GM21717 (cell line): ENCODE results near the gene DDR2.

Experiments
- ATAC-seq: cut with Tn5 transposase; IDR thresholded peaks from one replicate; pipeline ENCODE4 v1.9.1; 2021; ENCODE audit warnings: mild to moderate bottlenecking, moderate library complexity; ENCODE audit not compliant: unreplicated experiment

DDR2 gene

DNA sequence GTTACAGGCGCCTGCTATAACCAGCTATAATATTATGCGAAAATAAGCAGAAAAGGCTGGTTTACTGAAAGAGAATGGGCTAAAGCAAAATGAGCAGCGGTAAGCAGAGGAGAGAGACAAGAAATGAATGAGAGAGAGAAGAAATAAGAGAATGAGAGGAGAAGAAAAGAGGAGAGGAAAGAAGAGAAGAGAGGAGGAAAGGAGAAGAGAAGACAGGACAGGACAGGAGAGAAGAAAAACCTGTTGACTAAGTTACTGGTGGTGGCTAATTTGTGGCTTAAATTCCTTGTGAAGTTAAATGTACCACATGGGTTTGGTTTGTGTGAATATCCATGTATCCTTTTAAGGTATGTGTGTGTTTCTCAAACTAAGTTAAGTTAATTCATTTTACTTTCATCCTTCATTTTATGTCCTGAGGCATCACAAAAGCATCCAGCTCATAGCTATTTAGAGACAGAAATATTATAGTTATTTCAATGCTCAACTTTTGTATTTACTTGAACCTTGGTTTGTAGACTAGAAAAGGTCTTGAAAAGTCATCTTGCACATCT lies 3.1 kb upstream of the DDR2 start:
- ATAC-seq = no peak

DNA sequence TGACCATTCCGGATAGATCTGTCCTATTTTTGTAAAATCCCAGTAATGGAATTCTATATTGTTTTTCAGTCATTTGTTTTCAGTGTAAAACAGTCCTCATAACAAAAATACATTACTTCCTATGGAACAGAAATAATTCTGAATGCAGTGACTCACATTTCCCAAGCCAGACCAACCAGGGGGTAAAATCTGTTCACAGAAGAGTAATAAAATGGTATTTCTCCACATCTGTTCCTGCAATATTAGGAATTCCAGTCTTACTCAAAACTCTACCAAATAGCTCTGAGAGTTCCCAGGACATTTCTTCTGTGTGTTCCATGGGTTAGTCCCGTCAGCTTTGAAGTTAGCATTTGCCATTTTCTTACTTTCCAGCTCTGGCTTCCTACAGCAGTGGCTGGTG lies 2.6 kb upstream of the DDR2 start:
- no peak for ATAC-seq

DNA sequence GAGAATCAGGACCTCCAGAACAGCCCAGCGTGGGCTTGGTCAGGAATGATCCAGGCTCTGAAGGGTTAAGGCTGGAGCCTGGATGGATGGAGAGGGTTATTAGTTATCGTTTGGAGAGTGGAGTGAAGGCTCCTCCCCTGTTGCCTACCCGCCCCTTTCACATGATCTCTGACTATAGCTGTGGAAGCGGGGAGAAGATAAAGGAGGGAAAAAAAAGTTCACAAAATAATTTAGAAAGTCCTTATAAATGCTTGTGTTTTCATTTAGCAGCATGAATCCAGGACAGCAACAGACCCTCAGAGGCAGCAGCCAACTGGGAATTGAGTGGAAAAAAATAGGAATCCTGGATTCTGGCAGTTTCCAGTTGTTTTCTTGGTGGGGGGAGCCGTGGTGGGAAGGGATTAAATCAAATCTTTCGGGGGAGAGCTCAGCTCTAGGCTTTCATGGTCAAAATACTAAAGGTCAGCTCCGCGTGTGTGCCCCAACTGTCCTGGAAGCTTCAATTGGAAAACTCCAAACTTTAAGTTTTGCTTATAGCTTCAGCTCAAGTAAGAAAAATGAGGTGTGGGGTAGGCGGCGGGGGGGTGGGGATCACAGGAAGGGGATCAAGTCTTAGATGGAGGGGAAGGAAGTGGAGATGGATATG lies 595 bp upstream of the DDR2 start:
- no peak for ATAC-seq

DNA sequence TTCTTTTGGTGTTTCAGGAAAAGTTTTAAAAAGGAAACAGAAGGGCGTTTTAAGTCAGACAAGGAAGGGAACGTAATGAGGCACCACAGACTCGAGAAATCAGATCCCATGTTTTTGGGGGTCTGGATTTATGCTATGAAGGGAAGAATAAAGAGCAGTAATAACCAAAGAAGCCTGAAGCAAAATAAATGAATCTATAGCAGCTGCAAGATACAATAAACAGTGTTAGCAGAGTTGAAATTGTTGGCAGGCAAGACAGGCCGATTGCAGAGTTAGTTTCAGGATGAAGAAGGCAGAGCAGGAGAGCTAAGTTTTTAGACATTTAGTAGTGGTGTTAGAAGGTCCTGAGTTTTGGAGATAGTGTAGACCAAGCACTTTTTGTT lies 425 bp downstream of the DDR2 start:
- ATAC-seq = no peak

DNA sequence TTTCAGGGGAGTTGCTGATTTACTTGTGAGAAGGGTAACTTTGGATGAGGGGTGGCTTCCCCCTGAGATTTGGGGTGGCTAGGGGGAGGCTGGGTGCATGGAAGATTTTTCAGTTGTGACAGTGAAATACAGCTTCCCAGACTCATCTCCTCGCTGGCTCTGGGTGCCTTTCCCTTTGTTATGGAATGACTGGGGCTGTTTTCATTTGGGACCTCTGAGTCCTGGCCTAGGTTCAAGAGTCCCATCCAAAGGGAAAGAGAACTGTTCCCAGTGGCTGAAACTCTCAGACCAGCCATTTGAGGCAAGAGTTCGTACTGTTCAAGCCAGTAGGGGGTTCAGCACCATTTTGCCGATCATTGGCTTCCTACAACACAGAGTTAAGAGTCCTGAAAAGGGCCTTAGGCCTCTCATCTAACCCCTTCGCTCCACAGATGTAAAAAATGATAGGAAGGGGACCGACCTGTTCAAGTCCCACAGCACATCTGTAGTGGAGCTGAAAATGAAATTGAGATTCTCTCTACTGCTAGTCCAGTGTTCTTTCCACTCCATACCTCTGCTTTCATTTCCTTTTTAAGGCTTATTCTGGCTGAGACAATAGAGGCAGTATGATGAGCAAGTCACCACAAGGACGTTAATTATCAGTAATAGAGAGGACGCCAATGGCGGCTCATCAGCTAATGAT lies 958 bp downstream of the DDR2 start:
- peak; percentile 79 for ATAC-seq

DNA sequence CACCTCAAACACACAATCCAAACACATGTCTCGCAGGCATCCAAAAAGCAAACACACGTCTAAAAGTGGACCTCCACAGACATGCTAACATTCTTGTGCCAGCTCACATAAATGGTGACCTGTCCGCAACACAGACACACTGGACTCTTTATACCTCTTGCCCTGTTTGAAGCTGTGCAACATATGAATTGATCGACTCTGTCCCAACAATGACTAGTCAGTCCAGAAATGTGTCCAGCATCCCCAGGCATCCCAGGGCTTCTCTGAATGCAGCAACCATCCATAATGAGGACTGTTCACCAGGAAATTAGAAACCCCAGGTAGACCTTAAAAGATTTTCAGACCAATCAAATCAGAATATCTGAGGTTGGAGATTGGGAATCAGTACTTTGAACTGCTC lies 3.2 kb downstream of the DDR2 start:
- no peak for ATAC-seq

DNA sequence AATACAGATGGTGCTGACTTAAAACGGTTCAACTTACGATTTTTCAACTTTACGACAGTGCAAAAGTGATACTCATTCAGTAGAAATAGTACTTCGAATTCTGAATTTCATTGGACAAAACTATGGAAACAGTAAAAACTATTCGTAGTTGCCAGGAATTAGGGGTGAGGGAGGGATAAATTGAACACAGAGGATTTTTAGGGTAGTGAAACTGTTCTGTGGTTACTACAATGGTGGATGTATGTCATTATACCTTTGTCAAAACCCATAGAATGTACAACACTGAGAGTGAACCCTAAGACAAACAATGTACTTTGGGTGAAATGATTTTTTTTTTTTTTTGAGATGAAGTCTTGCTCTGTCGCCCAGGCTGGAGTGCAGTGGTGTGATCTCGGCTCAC lies 7.5 kb downstream of the DDR2 start:
- ATAC-seq = no peak

DNA sequence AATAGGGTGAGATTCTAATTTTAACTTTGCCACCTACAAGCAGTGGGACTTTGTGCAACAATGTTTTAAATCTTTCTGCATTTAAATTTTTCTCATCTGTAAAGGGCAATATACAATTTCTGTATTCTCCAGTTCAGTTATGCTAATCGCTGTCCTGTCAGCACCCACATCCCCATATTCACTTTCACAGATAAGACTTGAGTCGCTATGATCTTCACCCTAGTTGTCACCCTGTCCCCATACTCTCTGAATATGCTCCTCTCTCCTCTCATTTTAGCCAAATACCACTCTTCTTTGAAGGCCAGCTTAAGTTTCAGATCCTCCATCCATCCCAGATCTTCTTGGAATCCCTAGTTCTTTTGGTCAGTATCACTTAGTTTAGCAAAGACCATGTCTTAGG lies 8.8 kb downstream of the DDR2 start:
- ATAC-seq = no peak

DNA sequence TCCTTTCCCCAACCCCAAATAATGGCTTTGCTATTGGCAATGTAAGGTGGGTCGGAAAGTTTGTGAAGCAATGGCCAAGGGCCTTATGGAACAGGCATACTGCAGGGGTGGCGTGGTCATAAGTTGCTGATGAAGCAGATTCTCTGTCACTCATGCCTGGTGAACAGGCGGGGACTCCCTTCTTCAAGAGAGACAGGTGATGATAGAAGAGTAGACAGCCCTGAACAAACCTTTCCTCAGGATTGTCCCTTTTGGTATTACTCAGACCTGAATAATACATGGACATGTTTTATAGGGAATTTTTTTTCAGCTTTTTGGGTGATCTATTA lies 12.7 kb downstream of the DDR2 start:
- no peak for ATAC-seq

DNA sequence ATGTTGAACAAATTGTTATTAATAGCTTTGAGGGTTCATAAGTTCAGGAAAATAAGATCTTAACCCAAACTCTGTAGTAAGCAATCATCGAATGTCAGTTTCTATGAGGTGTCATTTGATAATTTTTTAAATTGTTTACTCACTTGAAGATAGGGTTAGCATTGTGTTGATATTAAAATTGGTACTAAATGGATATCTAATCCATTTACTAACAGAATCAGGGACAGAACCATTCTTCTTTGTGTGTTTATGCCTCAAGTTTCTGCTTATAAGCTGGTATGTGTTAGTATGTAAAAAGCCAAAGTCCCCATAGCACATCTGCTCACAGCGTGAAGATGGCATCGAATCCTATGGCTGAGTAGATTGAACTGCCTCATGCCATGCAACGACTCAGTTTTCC lies 13.4 kb downstream of the DDR2 start:
- ATAC-seq = no peak

DNA sequence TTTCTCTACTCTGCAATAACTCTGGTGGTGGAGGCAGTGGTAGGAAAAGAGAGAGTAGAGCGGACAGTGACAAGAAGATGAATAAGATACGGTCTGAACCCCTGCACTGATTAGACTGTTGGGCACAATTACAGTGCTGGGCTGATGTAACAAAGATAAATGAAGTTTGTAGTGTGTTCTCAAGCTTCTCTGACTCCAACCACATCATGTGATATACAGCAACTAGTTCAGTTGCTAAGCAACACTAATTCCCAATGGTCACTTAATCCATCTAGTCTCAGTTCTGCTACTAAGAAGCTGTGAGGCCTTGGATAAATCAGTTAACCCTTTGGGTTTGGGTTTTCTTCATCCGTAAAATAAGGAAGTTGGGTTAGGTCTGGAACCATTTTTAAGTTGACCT lies 17.3 kb downstream of the DDR2 start:
- ATAC-seq = no peak

DNA sequence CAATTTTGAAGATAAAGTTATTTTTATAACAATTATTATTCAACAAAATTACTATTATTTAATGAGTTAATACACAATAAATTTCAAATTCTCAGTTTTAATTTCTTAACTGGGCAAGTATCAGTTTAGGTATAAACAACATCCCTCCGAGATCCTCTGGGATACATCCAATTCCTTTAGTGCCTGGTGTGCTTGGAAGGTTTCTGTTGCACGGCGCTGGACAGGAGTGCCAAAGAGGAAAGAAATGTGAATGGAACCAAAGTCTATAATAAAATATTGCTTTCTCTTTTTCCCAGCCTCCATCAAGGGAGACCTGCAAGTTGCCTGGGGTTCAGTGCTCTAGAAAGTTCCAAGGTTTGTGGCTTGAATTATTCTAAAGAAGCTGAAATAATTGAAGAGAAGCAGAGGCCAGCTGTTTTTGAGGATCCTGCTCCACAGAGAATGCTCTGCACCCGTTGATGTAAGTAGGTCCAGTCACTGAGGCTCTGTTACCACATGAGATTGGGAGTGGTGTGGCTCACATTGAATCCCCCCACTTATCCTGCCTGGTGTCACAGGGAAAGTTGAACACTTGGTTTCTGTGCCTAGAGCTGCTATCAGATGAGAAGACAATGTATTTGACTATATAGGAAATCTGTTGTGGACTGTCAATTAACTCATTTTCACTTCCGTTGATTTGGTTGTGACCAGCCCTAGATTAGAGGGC lies 22.8 kb downstream of the DDR2 start:
- ATAC-seq = no peak

DNA sequence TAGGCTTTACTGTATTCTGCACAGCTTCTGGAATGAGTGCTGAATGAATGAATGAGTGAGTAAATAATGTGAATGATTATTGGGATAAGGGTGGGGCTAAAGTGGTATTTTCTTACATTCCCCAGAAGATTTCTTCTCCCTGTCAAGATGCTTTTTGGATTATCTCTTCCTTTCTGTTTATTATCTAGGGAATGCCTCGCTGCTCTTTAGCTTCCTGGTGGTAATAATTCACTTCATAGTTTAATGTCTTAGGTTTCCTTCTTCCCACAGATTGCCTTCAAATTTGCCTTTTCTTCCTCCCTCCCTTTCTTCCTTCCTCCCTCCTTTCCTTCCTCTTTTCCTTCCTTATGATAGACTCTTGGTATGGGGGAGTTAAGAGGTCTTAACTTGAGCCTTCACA lies 24.0 kb downstream of the DDR2 start:
- no peak for ATAC-seq

DNA sequence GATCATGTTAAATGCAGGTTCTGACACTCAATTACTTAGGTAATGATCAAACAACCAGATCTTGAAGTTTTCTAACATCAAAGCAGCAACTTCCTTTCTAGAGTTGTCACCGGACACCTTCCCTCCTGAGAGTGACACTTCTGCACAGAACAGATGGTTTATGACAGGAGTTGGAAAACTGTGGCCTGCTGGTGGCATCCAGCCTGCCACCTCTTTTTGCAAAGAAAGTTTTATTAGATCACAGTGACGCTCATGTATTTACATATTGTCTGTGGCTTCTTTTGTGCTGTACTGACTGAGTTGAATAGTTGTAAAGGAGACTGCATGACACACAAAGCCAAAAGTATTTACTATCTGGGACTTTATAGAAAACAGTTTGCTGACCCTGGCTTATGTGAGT lies 28.3 kb downstream of the DDR2 start:
- ATAC-seq = no peak

DNA sequence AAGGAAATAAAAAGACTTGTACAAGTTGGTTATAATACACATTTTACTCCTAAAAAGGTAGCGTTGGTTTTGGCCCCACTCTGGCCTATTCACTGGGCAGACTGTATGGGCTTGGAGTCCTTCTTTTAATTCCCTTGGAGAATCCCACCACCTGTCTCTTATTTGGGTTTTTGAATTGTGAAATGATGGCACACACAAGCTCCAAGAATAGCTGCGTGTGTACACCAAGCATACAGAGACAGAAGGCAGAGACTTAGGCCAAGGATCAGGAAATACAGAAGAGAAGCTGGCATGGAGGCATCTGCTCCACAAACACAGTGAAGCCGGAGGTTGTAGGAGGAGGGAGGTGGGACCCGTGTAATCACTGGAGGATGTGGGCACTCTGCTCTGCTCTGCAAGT lies 29.1 kb downstream of the DDR2 start:
- no peak for ATAC-seq

DNA sequence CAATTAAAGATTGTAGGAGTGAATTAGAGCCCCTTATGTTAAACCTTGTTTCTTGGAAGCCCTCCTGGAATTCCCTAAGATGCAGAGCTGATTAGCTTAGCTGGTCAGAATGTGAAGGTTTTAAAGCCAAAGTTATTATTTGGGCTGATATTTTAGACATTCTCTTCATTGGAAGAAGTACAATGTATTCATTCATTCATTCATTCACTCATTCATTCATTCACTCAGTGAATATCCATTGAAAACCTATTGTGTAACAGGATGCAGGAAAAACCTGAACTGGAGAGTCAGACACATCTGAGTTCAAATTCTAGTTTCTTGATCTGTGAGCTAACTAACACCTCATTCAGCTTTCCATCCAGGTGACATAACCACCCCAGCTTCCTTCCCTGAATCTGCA lies 29.7 kb downstream of the DDR2 start:
- no peak for ATAC-seq

DNA sequence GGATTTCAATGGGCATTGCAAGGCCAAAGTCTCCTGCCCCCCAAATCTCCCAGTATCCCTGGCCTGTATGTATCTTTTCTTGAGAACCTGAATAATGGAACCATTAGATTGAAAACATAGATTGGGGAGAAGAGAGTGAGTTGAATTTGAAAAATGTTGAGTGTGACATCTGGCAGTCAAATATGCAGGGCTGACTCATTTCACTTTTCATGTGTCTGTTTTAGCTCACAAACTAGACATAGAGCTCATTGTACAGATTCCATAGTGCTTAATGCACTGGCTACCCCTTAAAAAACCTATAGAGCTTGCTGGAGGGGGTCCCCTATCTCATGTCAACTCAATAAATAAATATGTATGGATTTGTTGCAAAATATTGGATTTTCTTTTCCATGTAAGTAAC lies 30.8 kb downstream of the DDR2 start:
- no peak for ATAC-seq

DNA sequence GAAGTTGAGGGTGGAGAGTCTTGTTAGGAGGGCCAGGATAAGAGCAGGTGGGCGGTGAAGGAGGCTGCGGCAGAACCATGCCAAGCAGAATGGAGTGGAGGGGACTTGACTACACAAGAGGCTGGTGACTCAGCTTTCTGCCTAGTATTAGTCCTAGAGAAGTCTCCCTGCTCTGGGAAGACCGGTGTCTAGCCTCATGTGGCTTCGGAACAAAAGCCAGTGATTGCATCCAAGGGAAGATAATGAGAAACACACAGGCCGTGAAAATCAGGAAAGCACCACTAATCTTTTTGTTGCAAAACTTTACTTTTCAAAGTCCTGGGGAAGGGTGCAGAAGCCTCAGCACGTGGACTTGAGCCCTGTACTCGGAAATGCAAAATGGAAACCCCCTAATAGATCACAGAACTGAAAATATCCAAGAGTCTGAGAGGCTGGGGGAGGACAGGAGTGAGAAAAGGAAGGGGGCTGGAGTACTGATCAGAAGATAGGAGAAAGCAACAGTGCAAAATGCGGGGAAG lies 31.4 kb downstream of the DDR2 start:
- no peak for ATAC-seq

DNA sequence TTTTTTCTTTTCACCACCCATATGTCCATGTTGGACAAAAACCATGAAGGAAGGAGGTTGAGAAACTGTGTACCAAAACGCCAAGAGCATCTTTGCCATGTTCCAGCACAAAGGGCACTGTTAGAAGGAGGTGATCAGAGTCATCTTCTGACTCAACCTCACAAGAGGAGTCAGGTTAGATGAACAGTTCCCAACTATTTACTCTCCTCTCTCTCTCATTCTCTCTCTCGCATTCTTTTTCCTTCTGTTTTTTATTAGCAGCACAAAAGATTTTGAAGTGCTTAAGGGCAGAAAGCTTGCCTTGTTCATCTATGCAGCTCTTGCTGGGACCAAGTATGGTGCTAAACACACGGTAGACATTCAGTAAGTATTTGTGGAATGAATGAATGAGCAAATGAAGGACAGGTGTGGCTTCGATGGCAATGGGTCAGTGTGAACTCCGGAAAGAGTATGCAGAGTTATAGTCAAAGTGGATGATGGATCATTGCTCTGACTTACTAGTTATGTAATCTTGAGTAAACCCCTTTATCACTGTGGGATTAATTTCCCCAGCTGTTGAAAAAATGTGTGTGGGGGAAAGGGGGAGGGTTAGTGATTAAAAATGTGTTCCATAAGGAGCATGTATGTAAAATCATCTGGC lies 33.9 kb downstream of the DDR2 start:
- no peak for ATAC-seq

DNA sequence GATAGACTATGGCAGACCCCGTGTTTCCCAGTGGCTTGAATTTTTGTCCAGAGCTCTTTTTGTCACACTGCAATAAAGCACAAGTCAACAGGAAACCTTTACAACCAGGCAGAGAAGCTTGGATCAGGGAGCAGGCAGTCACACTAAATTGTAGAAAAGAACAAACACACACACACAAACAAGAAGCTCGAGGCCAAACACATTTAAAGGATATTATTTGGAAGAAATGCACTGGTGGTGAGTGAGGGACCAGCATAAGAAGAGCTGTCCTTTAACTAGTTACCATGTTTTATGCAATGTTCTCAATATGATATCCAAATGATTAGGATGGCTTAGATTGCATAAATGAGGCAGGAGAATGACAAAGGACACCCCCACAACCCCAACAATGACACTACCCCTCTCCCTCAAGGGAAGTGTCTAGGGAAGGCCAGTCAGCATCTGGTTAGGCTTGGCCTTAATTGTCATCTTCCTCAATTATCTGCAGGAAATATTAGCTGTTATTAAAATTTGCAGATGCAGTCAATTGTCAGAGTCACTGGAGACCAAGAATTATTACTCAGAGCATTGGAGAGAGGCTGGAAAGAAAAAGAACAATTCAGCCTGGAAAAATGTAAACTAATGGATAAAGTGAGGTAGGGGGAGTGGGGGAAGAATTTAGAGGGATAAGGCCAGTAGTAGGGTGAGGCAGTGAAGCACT lies 35.3 kb downstream of the DDR2 start:
- ATAC-seq = no peak
